Natural killer cell (primary cell): Measurements from ENCODE around the gene CHIT1. TPM values are rescaled to one million over a fixed set of nuclear protein-coding genes. Genes with fewer than 3 reads are reported as not detected.

Source experiments
- ATAC-seq, 3 donors: fragments of 150-1000 bp in 2 of 3; fragments of 200-7000 bp in 1 of 3; cut with Tn5 transposase; 1 replicate in 1 of 3; 2 replicates in 2 of 3; pipeline ENCODE4 v1.10.0; 2021; ENCODE audit warnings: mild to moderate bottlenecking in 2 of 3, moderate library complexity in 2 of 3
- DNase-seq, 2 donors: peaks; one replicate each; pipeline versions ENCODE4 v3.0.0 to v3.0.0-alpha.2; 2013 to 2021; ENCODE audit warnings: mixed read lengths in 1 of 2
- H3K27ac ChIP-seq: one replicate; pipeline ENCODE4 v1.5.1; 2013; ENCODE audit warnings: mild to moderate bottlenecking, low read length
- H3K27me3 ChIP-seq: one replicate; pipeline ENCODE4 v1.6.1; 2013; ENCODE audit warnings: low read length; ENCODE audit not compliant: control insufficient read depth, insufficient read depth
- H3K36me3 ChIP-seq: one replicate; pipeline ENCODE4 v1.6.1; 2013; ENCODE audit warnings: low read length; ENCODE audit not compliant: control insufficient read depth, insufficient read depth
- H3K4me1 ChIP-seq: one replicate; pipeline ENCODE4 v1.6.1; 2013; ENCODE audit warnings: low read length; ENCODE audit not compliant: control insufficient read depth, insufficient read depth
- H3K4me3 ChIP-seq: one replicate; pipeline ENCODE4 v1.5.1; 2013; ENCODE audit warnings: low read length
- H3K9me3 ChIP-seq: one replicate; pipeline ENCODE4 v1.6.1; 2013; ENCODE audit warnings: low read length; ENCODE audit not compliant: control insufficient read depth, insufficient read depth
- H3K27ac Mint-ChIP-seq, 2 donors: one replicate each; pipeline ENCODE4 v1.8.0; 2022; ENCODE audit warnings: mild to moderate bottlenecking in 2 of 2, mixed read lengths in 2 of 2, moderate library complexity in 1 of 2
- H3K27me3 Mint-ChIP-seq, 2 donors: one replicate each; pipeline ENCODE4 v1.8.0; 2022; ENCODE audit warnings: low read depth in 2 of 2, mixed read lengths in 2 of 2
- H3K36me3 Mint-ChIP-seq: one replicate; pipeline ENCODE4 v1.8.0; 2022; ENCODE audit warnings: mixed read lengths
- H3K4me1 Mint-ChIP-seq, 2 donors: one replicate each; pipeline ENCODE4 v1.8.0; 2022; ENCODE audit warnings: mixed read lengths in 2 of 2
- H3K4me3 Mint-ChIP-seq: one replicate; pipeline ENCODE4 v1.8.0; 2022; ENCODE audit warnings: mild to moderate bottlenecking, moderate library complexity, mixed read lengths
- H3K9me3 Mint-ChIP-seq, 2 donors: one replicate each; pipeline ENCODE4 v1.8.0; 2022; ENCODE audit warnings: mixed read lengths in 2 of 2
- WGBS: methylation state at CpG from one replicate; pipeline ENCODE4 v1.1.7; 2013; ENCODE audit warnings: missing lambda C conversion rate; ENCODE audit not compliant: insufficient coverage; 5-methylcytosine and 5-hydroxymethylcytosine counted together
- intact Hi-C: fragments of 100-400 bp; cut with micrococcal nuclease; formaldehyde crosslinking; loops from one replicate; pipeline ENCODE4 v1.14.2; 2022
- total RNA-seq, 4 donors: library from RNA; stranded (reverse); fragments of 120-200 nt in 1 of 4; gene quantifications; one replicate each; pipeline versions ENCODE4 v1.2.3 to v1.2.4, GENCODE V29; 2013 to 2022
- TF ChIP-seq, protein P1 (sequence below): fragments of 200-600 bp; IDR thresholded peaks from one replicate; pipeline ENCODE4 v1.8.0; 2022; ENCODE audit warnings: antibody characterized with exemption

CHIT1 gene
- total RNA-seq, 3 donors from 2014 or later (not counting 1 experiment from before 2014, with no cell fraction given): 0.07 to 2.2 TPM; not detected in 1

GRCh38 chr1:203214871-203215270 lies 14.6 kb downstream of the CHIT1 start:
- no peaks in the 10 kb centered on the region for H3K9me3 ChIP-seq
- Mint-ChIP-seq H3K36me3 (no peaks in the 10 kb centered on the region), H3K27me3 (peaks cover 21 to 27% of the 10 kb centered on the region in 2 donors), H3K27ac (no peak overlapping the region), H3K4me1 (peaks cover 0 to 8% of the 10 kb centered on the region in 2 donors), H3K4me3 (no peak overlapping the region), H3K9me3 (no peaks in the 10 kb centered on the region)
- TF ChIP-seq, protein P1, sequence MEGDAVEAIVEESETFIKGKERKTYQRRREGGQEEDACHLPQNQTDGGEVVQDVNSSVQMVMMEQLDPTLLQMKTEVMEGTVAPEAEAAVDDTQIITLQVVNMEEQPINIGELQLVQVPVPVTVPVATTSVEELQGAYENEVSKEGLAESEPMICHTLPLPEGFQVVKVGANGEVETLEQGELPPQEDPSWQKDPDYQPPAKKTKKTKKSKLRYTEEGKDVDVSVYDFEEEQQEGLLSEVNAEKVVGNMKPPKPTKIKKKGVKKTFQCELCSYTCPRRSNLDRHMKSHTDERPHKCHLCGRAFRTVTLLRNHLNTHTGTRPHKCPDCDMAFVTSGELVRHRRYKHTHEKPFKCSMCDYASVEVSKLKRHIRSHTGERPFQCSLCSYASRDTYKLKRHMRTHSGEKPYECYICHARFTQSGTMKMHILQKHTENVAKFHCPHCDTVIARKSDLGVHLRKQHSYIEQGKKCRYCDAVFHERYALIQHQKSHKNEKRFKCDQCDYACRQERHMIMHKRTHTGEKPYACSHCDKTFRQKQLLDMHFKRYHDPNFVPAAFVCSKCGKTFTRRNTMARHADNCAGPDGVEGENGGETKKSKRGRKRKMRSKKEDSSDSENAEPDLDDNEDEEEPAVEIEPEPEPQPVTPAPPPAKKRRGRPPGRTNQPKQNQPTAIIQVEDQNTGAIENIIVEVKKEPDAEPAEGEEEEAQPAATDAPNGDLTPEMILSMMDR: no peak
- DNase-seq: no peak
- WGBS: 66% methylated on average over 7 of the region's 7 CpGs
- intact Hi-C loops: no loop called here
- H3K4me1 ChIP-seq: peaks cover 8% of the 10 kb centered on the region
- ATAC-seq: no peak
- no peak overlapping the region for H3K4me3 ChIP-seq
- H3K27me3 ChIP-seq: no peaks in the 10 kb centered on the region
- H3K27ac ChIP-seq: no peak overlapping the region
- H3K36me3 ChIP-seq: no peaks in the 10 kb centered on the region

DNA sequence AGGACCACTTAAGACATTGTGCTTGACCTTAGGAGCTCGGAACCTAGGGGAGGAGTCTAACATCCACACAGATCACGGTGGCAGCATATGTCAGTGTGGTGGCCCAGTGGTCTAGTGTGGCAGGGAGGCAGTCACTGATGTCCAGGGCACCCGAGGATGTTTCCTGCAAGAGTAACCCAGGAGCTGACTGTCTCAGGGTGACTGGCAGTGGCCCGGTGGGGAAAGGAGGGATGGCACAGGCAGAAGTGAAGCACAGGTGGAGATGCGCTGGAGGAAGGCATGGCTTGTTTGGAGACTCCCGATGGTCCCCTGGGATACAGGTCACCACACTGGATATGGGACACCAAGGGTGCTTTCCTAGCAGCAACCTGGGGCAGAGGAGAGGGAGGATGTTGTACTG lies 16.3 kb downstream of the CHIT1 start:
- TF ChIP-seq, protein P1: no peak
- Histone ChIP-seq H3K27ac (no peak overlapping the region), H3K27me3 (no peaks in the 10 kb centered on the region), H3K36me3 (no peaks in the 10 kb centered on the region), H3K4me3 (no peak overlapping the region), H3K9me3 (no peaks in the 10 kb centered on the region), H3K4me1 (peaks cover 8% of the 10 kb centered on the region)
- intact Hi-C loops: no loop called here
- no peak overlapping the region for H3K27ac Mint-ChIP-seq
- peaks cover 17 to 35% of the 10 kb centered on the region in 2 donors for H3K27me3 Mint-ChIP-seq
- no peaks in the 10 kb centered on the region for H3K9me3 Mint-ChIP-seq
- ATAC-seq: no peak
- H3K4me1 Mint-ChIP-seq: peaks cover 0 to 8% of the 10 kb centered on the region in 2 donors
- no peak overlapping the region for H3K4me3 Mint-ChIP-seq
- no peak for DNase-seq
- WGBS: 85% methylated on average over 6 of the region's 6 CpGs
- H3K36me3 Mint-ChIP-seq: no peaks in the 10 kb centered on the region

DNA sequence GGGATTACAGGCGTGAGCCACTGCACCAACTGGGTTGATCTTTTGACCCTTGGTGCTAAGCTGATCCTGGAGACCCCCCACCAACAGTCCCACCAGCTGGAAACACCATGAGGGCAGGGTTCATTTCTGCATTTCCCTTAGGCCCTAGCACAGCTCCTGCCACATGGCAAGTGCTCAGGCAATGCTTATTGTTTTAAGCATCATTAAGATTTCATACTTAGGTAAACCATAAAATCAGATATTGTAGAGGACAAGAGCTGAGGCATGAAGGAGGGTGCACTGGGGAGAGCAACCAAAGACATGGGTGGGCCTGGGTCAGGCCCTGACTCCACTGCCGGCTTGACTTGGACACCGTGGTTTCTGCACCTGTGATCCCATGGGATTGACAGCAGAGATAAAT lies 17.7 kb downstream of the CHIT1 start:
- H3K9me3 Mint-ChIP-seq: no peaks in the 10 kb centered on the region
- no peak overlapping the region for H3K4me3 ChIP-seq
- H3K27ac ChIP-seq: no peak overlapping the region
- no peak overlapping the region for H3K4me3 Mint-ChIP-seq
- ATAC-seq (no peak), DNase-seq (no peak)
- WGBS: 93% methylated on average over 3 of the region's 3 CpGs
- TF ChIP-seq, protein P1: no peak
- no peaks in the 10 kb centered on the region for H3K27me3 ChIP-seq
- peaks cover 0 to 8% of the 10 kb centered on the region in 2 donors for H3K4me1 Mint-ChIP-seq
- intact Hi-C loops: no loop called here
- H3K36me3 Mint-ChIP-seq: no peaks in the 10 kb centered on the region
- no peaks in the 10 kb centered on the region for H3K9me3 ChIP-seq
- H3K4me1 ChIP-seq: peaks cover 8% of the 10 kb centered on the region
- peaks cover 16 to 31% of the 10 kb centered on the region in 2 donors for H3K27me3 Mint-ChIP-seq
- H3K27ac Mint-ChIP-seq: no peak overlapping the region
- no peaks in the 10 kb centered on the region for H3K36me3 ChIP-seq

GRCh38 chr1:203210988-203211387 lies 18.5 kb downstream of the CHIT1 start:
- Mint-ChIP-seq H3K27me3 (peaks cover 11 to 23% of the 10 kb centered on the region in 2 donors), H3K4me1 (peaks cover 0 to 3% of the 10 kb centered on the region in 2 donors), H3K9me3 (no peaks in the 10 kb centered on the region), H3K36me3 (no peaks in the 10 kb centered on the region), H3K4me3 (no peak overlapping the region), H3K27ac (no peak overlapping the region)
- peaks cover 3% of the 10 kb centered on the region for H3K4me1 ChIP-seq
- H3K27ac ChIP-seq: no peak overlapping the region
- H3K27me3 ChIP-seq: no peaks in the 10 kb centered on the region
- no peaks in the 10 kb centered on the region for H3K9me3 ChIP-seq
- TF ChIP-seq, protein P1: no peak
- no peak for DNase-seq
- intact Hi-C loops: no loop called here
- no peak overlapping the region for H3K4me3 ChIP-seq
- no peaks in the 10 kb centered on the region for H3K36me3 ChIP-seq
- no peak for ATAC-seq
